ENCODE measurements around the gene NFYA. TPM values are rescaled to one million over a fixed set of nuclear protein-coding genes. Genes with fewer than 3 reads are reported as not detected.

NFYA gene
- total and polyA plus RNA-seq, 12 donors = 6.4 to 21.4 (median 13.7) TPM

GRCh38 chr6:41092421-41093140, 19.8 kb downstream of the NFYA start:
- intact Hi-C loops (cut with DNase I) = no loop called here
- no peak overlapping the region for H3K4me3 ChIP-seq
- no peaks in the 10 kb centered on the region for H3K9me3 ChIP-seq (replicated peaks in 1 of 3)
- no peak overlapping the region for H3K27ac ChIP-seq
- no peaks in the 10 kb centered on the region for H3K27me3 ChIP-seq
- H3K36me3 ChIP-seq (replicated peaks in 1 of 2) = peaks cover 0 to 82% of the 10 kb centered on the region in 2 donors
- TF ChIP-seq POLR2A (IDR thresholded peaks at IDR 0.05) = no peak
- peak in 4 of 6 experiments; percentile 22 to 41 (median 28) for TF ChIP-seq CTCF (IDR thresholded peaks at IDR 0.05)
- WGBS, 4 donors = 94 to 100% (median 96%) methylated on average over 4 of the region's 4 CpGs
- H3K4me1 ChIP-seq (replicated peaks in 1 of 2) = peaks cover 0 to 18% of the 10 kb centered on the region in 2 donors
- DNase-seq = no peak

- Histone ChIP-seq H3K9me3 (replicated peaks in 1 of 3) (no peaks in the 10 kb centered on the region), H3K27me3 (no peaks in the 10 kb centered on the region), H3K4me3 (no peak overlapping the region), H3K27ac (peak overlapping the region in 1 of 5 donors; percentile 1), H3K36me3 (replicated peaks in 1 of 2) (peaks cover 0 to 94% of the 10 kb centered on the region in 2 donors), H3K4me1 (replicated peaks in 1 of 2) (peaks cover 0 to 21% of the 10 kb centered on the region in 2 donors)
- peak in 6 of 7 donors; percentile 32 to 76 (median 60) for DNase-seq
- intact Hi-C loops (cut with DNase I) = no loop called here
- TF ChIP-seq CTCF (IDR thresholded peaks at IDR 0.05) = no peak
- TF ChIP-seq POLR2A (IDR thresholded peaks at IDR 0.05) = peak in 1 of 2 donors; percentile 26
- 77 to 81% (median 79%) methylated on average over 6 of the region's 6 CpGs for WGBS, 4 donors
These were observed 21.0 kb downstream of the NFYA start for GRCh38 chr6:41093729-41094128.

- Histone ChIP-seq H3K27me3 (no peaks in the 10 kb centered on the region), H3K4me3 (no peak overlapping the region), H3K4me1 (replicated peaks in 1 of 2) (peaks cover 0 to 21% of the 10 kb centered on the region in 2 donors), H3K36me3 (replicated peaks in 1 of 2) (peaks cover 0 to 74% of the 10 kb centered on the region in 2 donors), H3K27ac (peak overlapping the region in 1 of 5 donors; percentile 33), H3K9me3 (replicated peaks in 1 of 3) (no peaks in the 10 kb centered on the region)
- intact Hi-C loops (cut with DNase I) = no loop called here
- 75 to 81% (median 75%) methylated on average over 5 of the region's 5 CpGs for WGBS, 4 donors
- no peak for DNase-seq
- no peak for TF ChIP-seq CTCF (IDR thresholded peaks at IDR 0.05)
- TF ChIP-seq POLR2A (IDR thresholded peaks at IDR 0.05) = no peak
These were observed 24.8 kb downstream of the NFYA start for GRCh38 chr6:41097467-41098090.

DNA sequence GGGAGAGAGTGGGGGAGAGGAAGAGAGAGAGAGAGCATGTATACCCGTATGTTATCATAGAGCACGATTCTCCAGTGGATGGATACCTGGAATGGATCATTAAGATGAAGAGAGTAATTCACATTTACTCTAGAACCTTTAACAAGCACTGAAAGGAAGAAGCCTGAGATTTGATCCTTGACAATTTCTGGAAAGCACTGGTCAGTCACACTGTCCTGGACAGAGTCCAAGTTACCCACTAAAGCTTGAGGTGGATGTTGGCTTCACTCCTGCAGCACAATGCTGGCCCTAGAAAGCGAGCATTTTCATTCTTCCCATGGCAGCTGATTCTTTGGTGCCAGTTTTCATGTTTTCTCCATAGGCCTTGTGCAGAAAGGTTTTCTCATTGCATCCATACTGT, 25.6 kb downstream of the NFYA start:
- Histone ChIP-seq H3K36me3 (replicated peaks in 1 of 2) (peaks cover 0 to 66% of the 10 kb centered on the region in 2 donors), H3K9me3 (replicated peaks in 1 of 3) (no peaks in the 10 kb centered on the region), H3K4me1 (replicated peaks in 1 of 2) (peaks cover 0 to 21% of the 10 kb centered on the region in 2 donors), H3K27ac (no peak overlapping the region), H3K27me3 (no peaks in the 10 kb centered on the region), H3K4me3 (no peak overlapping the region)
- TF ChIP-seq POLR2A (IDR thresholded peaks at IDR 0.05) (no peak), CTCF (IDR thresholded peaks at IDR 0.05) (no peak)
- intact Hi-C loops (cut with DNase I) = no loop called here
- WGBS, 4 donors = 72 to 80% (median 77%) methylated on average over 3 of the region's 3 CpGs
- DNase-seq = no peak
